ENCODE measurements around the gene AKAP12. TPM values are rescaled to one million over a fixed set of nuclear protein-coding genes. Genes with fewer than 3 reads are reported as not detected.

Gene AKAP12
- polyA plus RNA-seq, 1 donor from 2014 or later = 21.5 TPM

DNA sequence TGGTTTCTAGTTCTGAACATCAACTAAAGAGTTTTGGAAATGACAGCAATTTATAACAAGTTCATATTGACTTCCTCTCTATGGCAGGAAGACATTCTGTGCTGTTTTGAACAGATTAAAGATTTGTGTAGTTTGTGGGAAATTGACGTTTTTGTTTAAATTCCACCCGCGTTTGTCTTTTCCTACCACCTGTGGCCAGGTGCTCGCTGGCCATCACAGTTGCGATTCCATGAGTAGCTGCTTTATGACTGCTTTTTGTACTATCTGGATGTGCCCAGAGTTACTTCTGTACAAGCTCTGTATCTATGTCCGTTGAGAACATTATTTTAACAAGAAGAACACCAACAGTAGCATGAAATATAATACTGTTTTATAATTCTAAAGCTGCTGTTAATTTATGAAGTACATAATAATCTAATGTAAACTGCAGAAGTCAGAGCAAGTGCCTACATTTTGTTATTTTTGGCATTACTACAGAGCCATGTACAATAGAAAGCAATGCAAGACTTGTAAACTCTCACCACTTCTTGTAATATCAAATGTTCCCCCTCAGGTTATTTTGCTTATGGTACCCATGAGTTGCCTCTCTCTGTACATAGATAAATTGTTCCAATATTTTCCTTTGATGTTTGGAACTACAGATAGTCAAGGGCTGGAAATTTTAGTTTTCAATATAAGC lies 118.1 kb downstream of the AKAP12 start:
- Histone ChIP-seq H3K27me3 (ENCODE audit: insufficient read depth, low read depth, low read length) (no peaks in the 10 kb centered on the region), H3K4me2 (ENCODE audit: low read length) (no peak overlapping the region), H3K9me2 (ENCODE audit: insufficient read depth, low read length) (no peaks in the 10 kb centered on the region), H4K20me1 (ENCODE audit: insufficient read depth) (no peaks in the 10 kb centered on the region), H2AFZ (ENCODE audit: low read depth, low read length) (no peak overlapping the region), H3K79me2 (replicated peaks; ENCODE audit: insufficient read depth, low read length) (no peaks in the 10 kb centered on the region), H3K9me3 (ENCODE audit: low read length) (no peaks in the 10 kb centered on the region), H3K4me3 (ENCODE audit: low read length) (no peak overlapping the region), H3K36me3 (ENCODE audit: insufficient read depth, low read length) (no peaks in the 10 kb centered on the region), H3K9ac (ENCODE audit: low read length) (no peak overlapping the region), H3F3A (ENCODE audit: insufficient read depth, low read length, poor library complexity, severe bottlenecking) (no peaks in the 10 kb centered on the region), H3K27ac (ENCODE audit: low read length) (no peak overlapping the region)
- TF ChIP-seq POLR2AphosphoS5 (IDR thresholded peaks at IDR 0.05) = no peak
- TF ChIP-seq EZH2 (IDR thresholded peaks at IDR 0.05; ENCODE audit: borderline replicate concordance, insufficient read depth, low read length, poor library complexity, severe bottlenecking) = no peak
- no peak for TF ChIP-seq TAF1 (IDR thresholded peaks at IDR 0.05; ENCODE audit: low read depth)
- TF ChIP-seq, protein P1, sequence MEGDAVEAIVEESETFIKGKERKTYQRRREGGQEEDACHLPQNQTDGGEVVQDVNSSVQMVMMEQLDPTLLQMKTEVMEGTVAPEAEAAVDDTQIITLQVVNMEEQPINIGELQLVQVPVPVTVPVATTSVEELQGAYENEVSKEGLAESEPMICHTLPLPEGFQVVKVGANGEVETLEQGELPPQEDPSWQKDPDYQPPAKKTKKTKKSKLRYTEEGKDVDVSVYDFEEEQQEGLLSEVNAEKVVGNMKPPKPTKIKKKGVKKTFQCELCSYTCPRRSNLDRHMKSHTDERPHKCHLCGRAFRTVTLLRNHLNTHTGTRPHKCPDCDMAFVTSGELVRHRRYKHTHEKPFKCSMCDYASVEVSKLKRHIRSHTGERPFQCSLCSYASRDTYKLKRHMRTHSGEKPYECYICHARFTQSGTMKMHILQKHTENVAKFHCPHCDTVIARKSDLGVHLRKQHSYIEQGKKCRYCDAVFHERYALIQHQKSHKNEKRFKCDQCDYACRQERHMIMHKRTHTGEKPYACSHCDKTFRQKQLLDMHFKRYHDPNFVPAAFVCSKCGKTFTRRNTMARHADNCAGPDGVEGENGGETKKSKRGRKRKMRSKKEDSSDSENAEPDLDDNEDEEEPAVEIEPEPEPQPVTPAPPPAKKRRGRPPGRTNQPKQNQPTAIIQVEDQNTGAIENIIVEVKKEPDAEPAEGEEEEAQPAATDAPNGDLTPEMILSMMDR (IDR thresholded peaks at IDR 0.05; ENCODE audit: poor library complexity, severe bottlenecking) = no peak
- no peak for TF ChIP-seq MXI1 (conservative IDR thresholded peaks at IDR 0.05; ENCODE audit: poor library complexity, severe bottlenecking)
- TF ChIP-seq RAD21 (conservative IDR thresholded peaks at IDR 0.05) = no peak

DNA sequence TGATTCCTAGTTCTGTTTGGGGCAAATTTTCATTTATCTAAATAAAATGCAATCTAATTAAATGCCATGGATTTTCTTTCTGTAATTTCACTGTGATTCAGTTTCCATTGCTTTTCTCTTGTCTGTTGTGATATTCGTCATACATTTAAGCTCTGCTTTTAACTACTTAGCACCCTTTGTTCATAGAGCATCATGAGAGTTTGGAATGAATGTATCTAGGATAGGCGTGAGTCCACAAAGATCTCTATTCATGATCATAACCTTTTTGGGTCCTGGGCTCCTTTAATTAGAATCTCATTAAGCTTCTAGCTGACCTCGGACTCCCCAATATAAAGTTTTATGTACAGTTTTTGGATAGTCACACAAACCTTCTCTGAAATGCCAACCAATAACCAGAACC lies 118.7 kb downstream of the AKAP12 start:
- Histone ChIP-seq H4K20me1 (ENCODE audit: insufficient read depth) (no peaks in the 10 kb centered on the region), H3K36me3 (ENCODE audit: insufficient read depth, low read length) (no peaks in the 10 kb centered on the region), H3K27me3 (ENCODE audit: insufficient read depth, low read depth, low read length) (no peaks in the 10 kb centered on the region), H3K79me2 (replicated peaks; ENCODE audit: insufficient read depth, low read length) (no peaks in the 10 kb centered on the region), H3F3A (ENCODE audit: insufficient read depth, low read length, poor library complexity, severe bottlenecking) (no peaks in the 10 kb centered on the region), H3K27ac (ENCODE audit: low read length) (no peak overlapping the region), H3K9me3 (ENCODE audit: low read length) (no peaks in the 10 kb centered on the region), H3K9me2 (ENCODE audit: insufficient read depth, low read length) (no peaks in the 10 kb centered on the region), H3K4me2 (ENCODE audit: low read length) (no peak overlapping the region), H3K9ac (ENCODE audit: low read length) (no peak overlapping the region), H3K4me3 (ENCODE audit: low read length) (no peak overlapping the region), H2AFZ (ENCODE audit: low read depth, low read length) (no peak overlapping the region)
- TF ChIP-seq, protein P1 (IDR thresholded peaks at IDR 0.05; ENCODE audit: poor library complexity, severe bottlenecking) = no peak
- TF ChIP-seq MXI1 (conservative IDR thresholded peaks at IDR 0.05; ENCODE audit: poor library complexity, severe bottlenecking) (no peak), TAF1 (IDR thresholded peaks at IDR 0.05; ENCODE audit: low read depth) (no peak), SMC3 (conservative IDR thresholded peaks at IDR 0.05; ENCODE audit: poor library complexity) (no peak), EP300 (conservative IDR thresholded peaks at IDR 0.05; ENCODE audit: poor library complexity, severe bottlenecking) (no peak), POLR2AphosphoS5 (IDR thresholded peaks at IDR 0.05) (no peak), REST (IDR thresholded peaks at IDR 0.05; ENCODE audit: borderline replicate concordance) (no peak), EZH2 (IDR thresholded peaks at IDR 0.05; ENCODE audit: borderline replicate concordance, insufficient read depth, low read length, poor library complexity, severe bottlenecking) (no peak), RAD21 (conservative IDR thresholded peaks at IDR 0.05) (no peak)

Data from neural cell (in vitro differentiated cells).